ENCODE data around the gene OR2G6.
"Not testable (repeated sequence)": the region's sequence is repeated elsewhere in the genome, so short reads cannot be mapped to it uniquely, and the experiment has no call there.

DNA sequence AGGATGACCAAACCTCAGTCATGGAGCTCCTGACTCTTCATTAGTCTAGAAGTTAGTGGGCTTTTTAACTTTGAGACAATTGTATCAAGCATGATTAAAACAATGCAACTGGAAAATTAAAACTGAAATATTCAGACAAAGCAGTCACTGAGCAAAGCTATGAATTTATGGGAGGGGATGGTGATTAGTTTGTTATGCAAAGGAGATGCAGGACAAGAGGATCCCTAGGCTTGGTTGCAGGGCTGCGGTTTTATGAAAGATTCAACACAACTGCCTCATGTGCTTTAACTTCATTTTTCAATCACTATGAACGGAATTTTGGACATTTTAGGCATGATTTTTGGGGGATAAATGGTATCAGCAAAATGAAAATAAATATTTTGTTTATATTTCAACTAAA is 35.8 kb upstream of the OR2G6 start:
- not testable (repeated sequence) for TF ChIP-seq CTCF, POLR2A (IDR thresholded peaks at IDR 0.05)
